H54 (cell line): ENCODE measurements around the gene TDO2.

Experiments
- DNase-seq: peaks from one replicate; pipeline ENCODE4 v3.0.0; 2011; ENCODE audit warnings: low spot score, mixed read lengths; ENCODE audit not compliant: insufficient read length
- FAIRE-seq: peaks from 3 replicates; lab custom pipeline; 2011; peaks lifted over from hg19 to GRCh38; lab: Jason Lieb, UNC
- POLR2A ChIP-seq: IDR thresholded peaks from 2 replicates; pipeline ENCODE4 v1.6.1; 2011; ENCODE audit warnings: low read depth, mild to moderate bottlenecking, low read length

The TDO2 gene

DNA sequence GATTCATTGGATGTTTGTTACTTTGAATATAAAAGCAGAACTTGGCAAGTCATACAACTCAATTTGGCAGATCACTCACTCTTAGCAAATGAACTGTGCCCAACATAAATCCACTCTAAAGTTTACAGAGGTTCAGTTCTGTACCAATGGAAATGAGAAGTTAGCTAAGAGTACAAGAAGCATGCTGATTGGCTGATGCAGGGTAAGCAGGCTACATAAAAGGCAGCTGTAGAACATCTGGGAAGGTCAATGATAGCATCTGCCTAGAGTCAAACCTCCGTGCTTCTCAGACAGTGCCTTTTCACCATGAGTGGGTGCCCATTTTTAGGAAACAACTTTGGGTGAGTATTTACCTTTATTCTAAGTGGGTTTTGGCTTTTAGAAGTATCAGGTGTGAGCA is at the start of gene TDO2:
Gene TDO2 (plus strand): TSS at position 244 of the 400 bp plus-strand sequence. CDS start 63 bp downstream, at position 307.
- FAIRE-seq = no peak
- TF ChIP-seq POLR2A = no peak
- no peak for DNase-seq

DNA sequence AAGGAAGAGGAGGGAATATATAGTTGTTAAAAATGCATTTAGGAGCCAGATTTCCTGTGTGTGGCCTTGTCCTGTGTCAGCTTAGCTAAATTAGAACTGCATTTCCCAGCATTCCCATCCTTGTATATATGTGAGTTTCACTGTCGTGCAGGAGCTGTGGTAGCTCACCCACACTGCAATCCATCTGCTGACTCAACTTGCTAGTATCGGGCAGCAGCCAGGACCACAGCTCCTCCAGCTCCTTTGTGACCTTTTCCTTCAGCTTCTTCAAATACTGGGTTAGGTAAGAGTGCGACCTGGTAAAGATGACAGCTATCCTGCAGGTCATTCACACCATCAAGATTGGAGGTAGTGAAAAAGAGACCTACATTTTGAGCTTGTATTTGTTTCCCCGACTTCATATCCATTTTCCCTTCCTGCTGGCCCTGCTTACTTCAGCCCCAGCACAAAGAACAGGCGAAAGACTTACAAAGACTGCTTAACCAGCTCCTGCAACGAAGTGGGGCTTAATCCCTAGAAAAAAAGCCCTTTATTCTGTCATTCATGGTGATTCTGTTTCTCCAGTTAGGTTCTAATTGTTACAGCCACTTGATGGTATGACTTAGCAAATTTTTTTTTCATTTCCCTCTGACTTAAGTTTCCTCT is 48.8 kb upstream of the TDO2 start:
- FAIRE-seq (peak; percentile 78), DNase-seq (peak; percentile 4)
- TF ChIP-seq POLR2A = 0 out of 2 replicates have a peak, but pooled peaks have one; percentile 27

DNA sequence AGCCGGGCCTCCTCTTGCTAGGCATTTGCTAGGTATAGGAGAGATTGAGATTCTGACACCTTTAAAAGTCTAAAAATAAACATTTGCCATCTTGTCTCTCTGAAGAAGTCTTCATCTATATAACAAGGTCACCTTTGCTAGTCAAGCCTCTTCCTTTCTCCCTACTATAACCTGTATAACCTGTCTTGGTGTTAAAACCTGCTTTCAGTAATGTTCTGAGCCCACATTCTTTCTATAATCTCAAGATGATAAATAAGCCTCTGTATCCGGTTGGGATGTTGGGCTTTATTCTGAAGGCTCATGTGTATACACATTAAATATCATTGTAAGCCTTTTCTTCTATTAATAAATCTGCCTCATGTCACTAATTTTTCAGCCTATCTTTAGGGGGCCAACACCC is 47.6 kb upstream of the TDO2 start:
- FAIRE-seq = no peak
- DNase-seq = no peak
- no peak for TF ChIP-seq POLR2A

DNA sequence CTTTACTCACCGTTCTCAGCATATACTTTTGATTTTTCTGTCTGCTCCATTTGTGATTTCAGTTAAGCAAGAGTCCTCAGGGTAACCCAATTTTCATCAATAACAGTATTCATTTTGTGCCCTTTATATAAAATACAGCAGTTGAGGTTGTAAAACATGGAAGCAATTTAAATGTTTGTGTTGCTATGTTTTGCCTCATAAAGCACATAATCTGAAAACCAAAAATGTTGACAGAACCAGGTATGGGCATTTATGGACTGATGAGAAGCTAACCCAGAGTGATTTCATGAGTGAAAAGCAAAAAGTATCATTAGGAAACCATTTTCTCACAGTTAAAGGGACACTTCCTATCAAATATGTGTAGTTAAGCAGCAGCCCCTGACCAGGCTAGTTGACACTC is 37.3 kb upstream of the TDO2 start, which contains the start of gene ASIC5:
Gene ASIC5 (minus strand): TSS at position 101 of the 400 bp plus-strand sequence. CDS start 51 bp downstream, at position 50.
- TF ChIP-seq POLR2A = no peak
- no peak for FAIRE-seq
- no peak for DNase-seq

DNA sequence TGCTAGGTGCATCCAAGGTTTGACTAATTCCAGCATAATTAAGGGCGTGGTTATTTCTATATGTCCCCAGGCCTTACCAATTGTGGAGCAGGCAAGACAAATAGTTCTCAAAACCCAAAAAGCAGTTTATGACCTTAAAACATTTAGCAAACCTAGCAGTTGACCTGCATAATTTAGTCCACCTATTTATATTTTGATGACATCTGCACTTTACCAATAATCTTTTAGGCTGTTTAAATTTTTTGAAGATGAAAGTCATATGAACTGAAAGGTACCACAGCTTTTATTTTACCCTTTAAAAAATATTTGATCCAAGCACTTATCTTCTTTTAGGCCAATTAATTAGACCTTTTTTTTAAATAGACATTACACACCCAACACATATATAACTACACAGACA is 27.6 kb upstream of the TDO2 start:
- no peak for TF ChIP-seq POLR2A
- FAIRE-seq = no peak
- DNase-seq = no peak

DNA sequence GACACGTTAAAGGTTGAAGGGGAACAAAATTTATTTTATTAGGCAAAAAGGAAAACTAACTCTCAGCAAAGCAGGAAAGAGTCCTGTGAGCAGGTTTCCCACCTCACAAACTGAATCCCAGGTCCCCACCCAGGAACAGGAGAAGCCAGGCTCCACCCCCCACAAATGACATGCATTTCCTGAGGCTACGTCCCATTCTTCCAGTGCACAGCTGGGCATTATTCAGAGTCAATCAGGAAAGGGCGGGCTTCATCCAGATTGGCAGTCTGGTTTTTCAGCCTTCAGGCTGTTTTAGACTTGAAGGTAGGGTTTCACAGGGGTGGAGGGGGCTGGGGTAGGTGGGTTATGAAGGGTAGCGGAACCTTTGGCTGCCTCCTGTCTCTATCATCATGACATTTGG is 25.5 kb upstream of the TDO2 start:
- no peak for TF ChIP-seq POLR2A
- FAIRE-seq = no peak
- DNase-seq = no peak

DNA sequence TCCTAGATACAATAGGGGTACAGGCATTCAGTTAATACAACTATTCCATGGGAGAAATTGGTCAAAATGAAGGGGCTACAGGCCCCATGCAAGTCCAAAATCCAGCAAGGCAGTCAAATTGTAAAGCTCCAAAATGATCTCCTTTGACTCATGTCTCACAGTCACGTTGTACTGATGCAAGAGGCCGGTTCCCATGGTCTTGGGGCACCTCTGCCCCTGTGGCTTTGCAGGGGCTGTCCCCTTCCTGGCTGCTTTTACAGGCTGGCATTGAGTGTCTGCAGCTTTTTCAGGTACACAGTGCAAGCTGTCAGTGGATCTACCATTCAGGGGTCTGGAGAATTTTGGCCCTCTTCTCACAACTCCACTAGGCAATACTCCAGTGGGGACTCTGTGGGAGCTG is 24.9 kb upstream of the TDO2 start:
- DNase-seq = no peak
- no peak for FAIRE-seq
- TF ChIP-seq POLR2A = no peak

DNA sequence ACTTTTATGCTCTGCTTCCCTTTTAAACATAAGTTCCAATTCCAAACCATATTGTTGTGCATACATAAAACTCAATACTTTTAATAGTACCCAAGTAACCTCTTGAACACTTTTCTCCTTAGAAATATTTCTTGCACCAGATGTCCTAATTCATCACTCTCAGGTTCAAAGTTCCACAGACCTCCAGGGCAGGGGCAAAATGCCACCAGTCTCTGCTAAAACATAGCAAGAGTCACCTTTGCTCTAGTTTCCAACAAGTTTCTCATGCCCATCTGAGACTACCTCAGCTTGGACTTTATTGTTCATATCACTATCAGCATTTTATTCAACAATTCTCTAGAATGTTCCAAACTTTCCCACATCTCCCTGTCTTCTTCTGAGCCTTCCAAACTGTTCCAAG is 23.7 kb upstream of the TDO2 start:
- no peak for FAIRE-seq
- TF ChIP-seq POLR2A = no peak
- no peak for DNase-seq

DNA sequence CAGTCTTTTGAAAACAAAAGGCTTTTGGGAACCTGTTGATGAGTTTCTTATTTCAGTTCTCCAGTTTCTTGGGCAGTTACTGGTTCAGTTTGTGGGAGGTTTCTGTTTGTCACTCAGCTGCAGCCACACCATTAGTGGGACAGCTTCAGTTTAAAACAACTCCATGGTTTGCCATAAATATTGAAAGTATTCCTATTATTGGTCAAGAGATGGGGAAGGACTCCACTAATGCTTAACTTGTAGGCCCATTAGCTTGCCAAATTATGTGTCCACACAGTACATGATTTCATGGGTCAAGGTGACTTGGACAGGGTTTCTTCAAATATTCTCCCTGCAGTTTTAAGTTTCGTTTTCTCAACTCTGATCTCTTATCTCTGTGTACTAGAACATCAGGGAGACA is 21.9 kb upstream of the TDO2 start:
- FAIRE-seq (no peak), DNase-seq (no peak)
- TF ChIP-seq POLR2A = no peak

DNA sequence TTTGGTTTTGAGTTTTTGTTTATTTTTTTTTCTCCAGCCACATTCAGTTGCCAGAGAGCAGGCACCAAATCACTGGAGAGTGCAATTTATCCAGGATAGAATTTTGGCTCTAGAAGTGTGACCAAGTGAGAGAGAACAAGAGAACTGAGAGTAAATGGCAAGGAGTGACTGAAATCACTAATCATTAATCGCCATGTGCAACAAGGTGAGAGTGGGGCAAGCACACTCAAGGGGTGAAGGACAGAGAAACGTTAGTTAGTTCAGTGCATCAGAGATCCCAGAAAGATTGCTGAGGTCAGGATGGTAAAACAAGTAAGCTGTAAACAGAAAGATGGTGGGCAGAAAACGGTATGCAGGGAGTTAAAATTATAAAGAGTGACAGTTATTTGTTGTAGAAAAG is 19.6 kb upstream of the TDO2 start:
- no peak for TF ChIP-seq POLR2A
- no peak for DNase-seq
- no peak for FAIRE-seq

DNA sequence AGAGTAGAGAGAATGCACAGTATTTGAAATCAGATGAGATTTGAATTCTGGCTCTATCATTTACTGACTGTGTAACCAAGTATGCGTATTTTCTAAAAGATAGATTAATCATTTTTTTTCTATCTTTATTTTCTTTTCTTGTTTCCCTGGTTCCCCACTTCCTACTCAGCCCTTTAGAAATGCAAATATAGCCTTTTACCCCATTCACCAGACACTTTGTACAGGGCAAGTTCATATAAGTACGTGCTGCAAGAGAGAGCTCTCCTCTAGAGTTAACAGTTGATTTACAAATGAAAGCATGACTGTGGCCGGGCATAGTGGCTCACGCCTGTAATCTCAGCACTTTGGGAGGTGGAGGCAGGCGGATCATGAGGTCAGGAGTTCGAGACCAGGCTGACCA is 17.8 kb upstream of the TDO2 start:
- no peak for DNase-seq
- no peak for TF ChIP-seq POLR2A
- no peak for FAIRE-seq

DNA sequence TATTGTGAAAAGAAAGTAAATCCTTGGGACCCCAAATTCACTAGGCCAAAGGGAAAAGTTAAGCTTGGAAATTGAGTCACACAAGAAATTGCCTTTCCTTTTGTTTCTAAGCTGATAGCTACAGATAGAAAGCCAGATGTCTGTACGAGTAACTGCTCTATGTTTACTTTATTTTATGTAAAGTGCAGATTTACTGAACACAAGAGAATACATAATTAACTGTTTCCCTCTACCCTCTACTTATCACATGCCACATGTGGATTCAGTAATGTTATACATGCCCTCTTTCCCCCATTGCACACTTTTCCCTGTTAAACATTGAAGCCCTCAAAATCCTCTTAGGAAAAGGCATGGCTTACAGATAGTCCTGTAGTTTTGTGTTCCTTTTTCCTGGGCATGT is 16.5 kb upstream of the TDO2 start:
- DNase-seq (no peak), FAIRE-seq (no peak)
- no peak for TF ChIP-seq POLR2A

DNA sequence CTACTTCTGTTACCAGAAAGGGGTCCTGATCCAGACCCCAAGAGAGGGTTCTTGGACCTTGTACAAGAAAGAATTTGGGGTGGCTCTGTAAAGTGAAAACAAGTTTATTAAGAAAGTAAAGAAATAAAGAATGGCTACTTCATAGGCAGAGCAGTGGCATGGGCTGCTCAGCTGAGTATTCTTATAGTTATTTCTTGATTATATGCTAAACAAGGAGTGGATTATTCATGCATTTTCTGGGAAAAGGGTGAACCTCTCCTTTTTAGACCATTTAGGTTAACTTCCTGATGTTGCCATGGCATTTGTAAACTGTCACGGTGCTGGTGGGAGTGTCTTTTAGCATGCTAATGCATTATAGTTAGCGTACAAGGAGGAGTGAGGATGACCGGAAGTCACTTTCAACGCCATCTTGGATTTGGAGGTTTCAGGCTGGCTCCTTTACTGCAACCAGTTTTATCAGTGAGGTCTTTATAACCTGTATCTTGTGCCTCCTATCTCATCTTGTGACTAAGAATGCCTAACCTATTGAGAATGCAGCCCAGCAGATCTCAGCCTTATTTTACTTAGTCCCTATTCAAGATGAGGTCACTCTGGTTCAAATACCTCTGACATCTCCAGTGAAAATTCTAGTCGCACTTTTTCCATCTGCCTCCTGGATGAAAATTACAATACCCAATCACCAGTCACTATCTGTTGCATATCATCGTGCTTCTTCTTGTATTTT is 15.5 kb upstream of the TDO2 start:
- FAIRE-seq = no peak
- no peak for DNase-seq
- no peak for TF ChIP-seq POLR2A

DNA sequence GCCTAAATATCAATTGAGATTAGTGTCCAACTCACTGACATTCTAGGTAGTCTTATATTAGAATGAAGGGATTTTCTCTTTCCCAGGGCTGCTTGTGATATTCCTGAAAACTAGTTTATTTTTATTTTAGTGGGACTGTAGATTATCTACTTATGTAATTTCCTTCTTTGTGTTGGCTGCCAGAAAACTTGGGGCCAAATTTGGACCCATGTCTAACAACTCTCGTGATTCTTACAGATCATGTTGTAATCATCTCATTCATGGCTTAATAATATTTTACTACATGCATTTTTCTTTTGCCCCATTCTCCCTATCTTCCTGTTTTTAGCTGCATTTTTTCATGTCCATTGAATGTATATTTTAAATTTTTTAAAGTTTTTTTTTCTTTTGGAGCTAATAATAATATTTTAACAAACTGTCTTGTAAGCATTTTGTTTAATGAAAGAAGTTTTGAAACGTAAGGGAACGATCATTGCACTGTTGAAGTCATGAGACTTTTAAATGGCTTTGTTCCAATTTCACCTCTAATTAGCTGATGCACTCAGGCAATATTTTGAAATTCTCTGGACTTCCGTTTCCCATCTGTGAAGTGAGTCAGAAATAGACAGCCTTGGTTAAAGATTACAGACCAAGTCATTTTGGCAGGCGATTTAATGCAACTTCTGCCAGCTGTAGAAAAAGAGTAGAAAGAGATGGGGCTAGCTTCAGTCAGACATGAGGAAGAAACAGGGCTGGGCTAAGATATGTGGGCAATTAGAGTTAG is 14.3 kb upstream of the TDO2 start:
- DNase-seq = no peak
- FAIRE-seq = peak; percentile 62
- TF ChIP-seq POLR2A = no peak
